Neural cell (in vitro differentiated cells): Measurements from ENCODE around the gene PTPRA.

ENCODE experiments used
- EP300 ChIP-seq: fragments of 450-650 bp; conservative IDR thresholded peaks from 2 replicates; pipeline ENCODE4 v1.6.1; 2014; ENCODE audit warnings: antibody characterized with exemption, mild to moderate bottlenecking, moderate library complexity; ENCODE audit not compliant: poor library complexity, severe bottlenecking
- EZH2 ChIP-seq: fragments of 200-600, 300-800 bp; shearing (Covaris generic), sonication (generic); IDR thresholded peaks from 2 replicates; pipeline ENCODE4 v1.6.1; 2014; ENCODE audit warnings: antibody characterized with exemption, low read length, borderline replicate concordance, mild to moderate bottlenecking; ENCODE audit not compliant: insufficient read depth, poor library complexity, severe bottlenecking
- MXI1 ChIP-seq: fragments of 450-650 bp; conservative IDR thresholded peaks from 2 replicates; pipeline ENCODE4 v1.6.1; 2014; ENCODE audit warnings: antibody characterized with exemption, mild to moderate bottlenecking; ENCODE audit not compliant: poor library complexity, severe bottlenecking
- POLR2AphosphoS5 ChIP-seq: IDR thresholded peaks from 2 replicates; pipeline ENCODE4 v1.6.1; 2012
- RAD21 ChIP-seq: fragments of 450-650 bp; conservative IDR thresholded peaks from 2 replicates; pipeline ENCODE4 v1.6.1; 2014; ENCODE audit warnings: antibody characterized with exemption, mild to moderate bottlenecking, moderate library complexity
- REST ChIP-seq: IDR thresholded peaks from 2 replicates; pipeline ENCODE4 v1.6.1; 2012; ENCODE audit warnings: borderline replicate concordance
- SMC3 ChIP-seq: fragments of 450-650 bp; conservative IDR thresholded peaks from 2 replicates; pipeline ENCODE4 v1.6.1; 2014; ENCODE audit warnings: antibody characterized with exemption, mild to moderate bottlenecking, moderate library complexity; ENCODE audit not compliant: poor library complexity
- TAF1 ChIP-seq: IDR thresholded peaks from 2 replicates; pipeline ENCODE4 v1.6.1; 2012; ENCODE audit warnings: low read depth
- TF ChIP-seq, protein P1 (sequence below): fragments of 450-650 bp; IDR thresholded peaks from 2 replicates; pipeline ENCODE4 v1.5.1; 2014; ENCODE audit warnings: antibody characterized with exemption, mild to moderate bottlenecking, moderate library complexity; ENCODE audit not compliant: poor library complexity, severe bottlenecking

DNA sequence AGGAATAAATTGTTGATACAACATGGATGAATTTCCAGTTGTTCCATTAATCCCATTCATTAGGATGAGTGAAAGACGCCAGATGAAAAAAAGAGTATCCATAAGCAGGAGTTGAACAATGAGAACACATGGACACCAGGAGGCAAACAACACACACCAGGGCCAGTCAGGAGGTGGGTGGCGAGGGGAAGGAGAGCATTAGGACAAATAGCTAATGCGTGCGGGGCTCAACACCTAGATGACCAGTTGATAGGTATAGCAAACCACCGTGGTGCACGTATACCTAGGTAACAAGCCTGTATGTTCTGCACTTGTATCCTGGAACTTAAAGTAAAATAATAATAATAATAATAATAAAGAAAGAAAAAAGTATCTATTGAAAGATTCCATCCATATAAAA, 43.9 kb upstream of the PTPRA start:
- TF ChIP-seq REST (no peak), RAD21 (no peak), TAF1 (no peak), EP300 (no peak), POLR2AphosphoS5 (no peak), EZH2 (no peak), MXI1 (no peak), SMC3 (no peak)
- TF ChIP-seq, protein P1, sequence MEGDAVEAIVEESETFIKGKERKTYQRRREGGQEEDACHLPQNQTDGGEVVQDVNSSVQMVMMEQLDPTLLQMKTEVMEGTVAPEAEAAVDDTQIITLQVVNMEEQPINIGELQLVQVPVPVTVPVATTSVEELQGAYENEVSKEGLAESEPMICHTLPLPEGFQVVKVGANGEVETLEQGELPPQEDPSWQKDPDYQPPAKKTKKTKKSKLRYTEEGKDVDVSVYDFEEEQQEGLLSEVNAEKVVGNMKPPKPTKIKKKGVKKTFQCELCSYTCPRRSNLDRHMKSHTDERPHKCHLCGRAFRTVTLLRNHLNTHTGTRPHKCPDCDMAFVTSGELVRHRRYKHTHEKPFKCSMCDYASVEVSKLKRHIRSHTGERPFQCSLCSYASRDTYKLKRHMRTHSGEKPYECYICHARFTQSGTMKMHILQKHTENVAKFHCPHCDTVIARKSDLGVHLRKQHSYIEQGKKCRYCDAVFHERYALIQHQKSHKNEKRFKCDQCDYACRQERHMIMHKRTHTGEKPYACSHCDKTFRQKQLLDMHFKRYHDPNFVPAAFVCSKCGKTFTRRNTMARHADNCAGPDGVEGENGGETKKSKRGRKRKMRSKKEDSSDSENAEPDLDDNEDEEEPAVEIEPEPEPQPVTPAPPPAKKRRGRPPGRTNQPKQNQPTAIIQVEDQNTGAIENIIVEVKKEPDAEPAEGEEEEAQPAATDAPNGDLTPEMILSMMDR, result no peak
